H1 (cell line): Measurements from ENCODE around the gene SSTR1. TPM values are rescaled to one million over a fixed set of nuclear protein-coding genes. Genes with fewer than 3 reads are reported as not detected.

Experiments used
- HDAC6 ChIP-seq: IDR thresholded peaks from one replicate; pipeline ENCODE4 v1.7.1; 2012; ENCODE audit warnings: low read depth, mild to moderate bottlenecking, inconsistent platforms, low read length, moderate library complexity
- NANOG ChIP-seq: IDR thresholded peaks from 2 replicates; pipeline ENCODE4 v1.6.1; 2011; ENCODE audit warnings: low read length, low read depth, mild to moderate bottlenecking, inconsistent platforms; ENCODE audit not compliant: insufficient read depth, poor library complexity, severe bottlenecking
- polyA plus RNA-seq, 7 experiments: library from polyadenylated mRNA; depleted of rRNA in 3 of 7; stranded (reverse) in 5 of 7; unstranded in 2 of 7; fragments of >200 nt in 5 of 7; fragments of 200-250 nt in 2 of 7; gene quantifications; 1 replicate in 5 of 7; 2 replicates in 1 of 7; 4 replicates in 1 of 7; pipeline versions ENCODE4 v1.2.1 to v1.2.3, GENCODE V29; 2011 to 2013; ENCODE audit warnings: missing spikeins in 2 of 7, mixed read lengths in 2 of 7
- total RNA-seq: library from RNA; stranded (reverse); fragmentation: NEBNext Ultra II Directional; extraction: Animal tissue kit (Norgen Biotek cat#: 25700); gene quantifications from 2 replicates; pipeline ENCODE4 v1.2.1, GENCODE V29; 2021

The SSTR1 gene
- total and polyA plus RNA-seq, 2 of the 8 experiments (the other 6 are each of a cell fraction or from before 2014, with no cell fraction given): 0.82 to 0.93 TPM

DNA sequence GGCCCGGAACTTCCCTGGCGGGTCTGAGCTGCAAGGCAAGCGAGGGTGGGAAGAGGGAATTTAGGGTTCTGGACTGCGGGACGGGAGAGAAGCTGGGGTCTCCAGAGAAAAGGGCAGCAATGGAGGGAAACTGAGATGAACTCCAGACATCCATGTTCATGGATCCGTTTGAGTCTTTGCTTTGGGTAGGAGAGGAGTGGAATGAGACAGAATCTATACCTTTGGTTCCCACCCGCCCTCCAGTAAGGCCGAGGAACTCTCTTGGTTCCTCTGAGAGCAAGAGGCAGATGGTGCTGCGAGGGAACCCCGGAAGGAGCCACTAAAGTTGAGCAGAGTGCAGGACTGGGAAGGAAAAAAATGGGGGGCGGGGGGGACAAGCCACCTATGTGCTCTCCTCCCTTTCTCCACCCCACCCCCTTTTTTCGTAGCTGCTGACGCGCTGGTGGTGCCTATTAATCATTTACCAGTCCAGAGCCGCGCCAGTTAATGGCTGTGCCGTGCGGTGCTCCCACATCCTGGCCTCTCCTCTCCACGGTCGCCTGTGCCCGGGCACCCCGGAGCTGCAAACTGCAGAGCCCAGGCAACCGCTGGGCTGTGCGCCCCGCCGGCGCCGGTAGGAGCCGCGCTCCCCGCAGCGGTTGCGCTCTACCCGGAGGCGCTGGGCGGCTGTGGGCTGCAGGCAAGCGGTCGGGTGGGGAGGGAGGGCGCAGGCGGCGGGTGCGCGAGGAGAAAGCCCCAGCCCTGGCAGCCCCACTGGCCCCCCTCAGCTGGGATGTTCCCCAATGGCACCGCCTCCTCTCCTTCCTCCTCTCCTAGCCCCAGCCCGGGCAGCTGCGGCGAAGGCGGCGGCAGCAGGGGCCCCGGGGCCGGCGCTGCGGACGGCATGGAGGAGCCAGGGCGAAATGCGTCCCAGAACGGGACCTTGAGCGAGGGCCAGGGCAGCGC is 1.2 kb downstream of the SSTR1 start (continued):
- TF ChIP-seq HDAC6 (no peak), NANOG (no peak)
